GM19463 (cell line): ENCODE measurements around the gene PGAP1.

Experiments
- ATAC-seq: cut with Tn5 transposase; IDR thresholded peaks from one replicate; pipeline ENCODE4 v1.9.1; 2021; ENCODE audit warnings: mild to moderate bottlenecking, moderate library complexity; ENCODE audit not compliant: unreplicated experiment

The PGAP1 gene, protein sequence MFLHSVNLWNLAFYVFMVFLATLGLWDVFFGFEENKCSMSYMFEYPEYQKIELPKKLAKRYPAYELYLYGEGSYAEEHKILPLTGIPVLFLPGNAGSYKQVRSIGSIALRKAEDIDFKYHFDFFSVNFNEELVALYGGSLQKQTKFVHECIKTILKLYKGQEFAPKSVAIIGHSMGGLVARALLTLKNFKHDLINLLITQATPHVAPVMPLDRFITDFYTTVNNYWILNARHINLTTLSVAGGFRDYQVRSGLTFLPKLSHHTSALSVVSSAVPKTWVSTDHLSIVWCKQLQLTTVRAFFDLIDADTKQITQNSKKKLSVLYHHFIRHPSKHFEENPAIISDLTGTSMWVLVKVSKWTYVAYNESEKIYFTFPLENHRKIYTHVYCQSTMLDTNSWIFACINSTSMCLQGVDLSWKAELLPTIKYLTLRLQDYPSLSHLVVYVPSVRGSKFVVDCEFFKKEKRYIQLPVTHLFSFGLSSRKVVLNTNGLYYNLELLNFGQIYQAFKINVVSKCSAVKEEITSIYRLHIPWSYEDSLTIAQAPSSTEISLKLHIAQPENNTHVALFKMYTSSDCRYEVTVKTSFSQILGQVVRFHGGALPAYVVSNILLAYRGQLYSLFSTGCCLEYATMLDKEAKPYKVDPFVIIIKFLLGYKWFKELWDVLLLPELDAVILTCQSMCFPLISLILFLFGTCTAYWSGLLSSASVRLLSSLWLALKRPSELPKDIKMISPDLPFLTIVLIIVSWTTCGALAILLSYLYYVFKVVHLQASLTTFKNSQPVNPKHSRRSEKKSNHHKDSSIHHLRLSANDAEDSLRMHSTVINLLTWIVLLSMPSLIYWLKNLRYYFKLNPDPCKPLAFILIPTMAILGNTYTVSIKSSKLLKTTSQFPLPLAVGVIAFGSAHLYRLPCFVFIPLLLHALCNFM

DNA sequence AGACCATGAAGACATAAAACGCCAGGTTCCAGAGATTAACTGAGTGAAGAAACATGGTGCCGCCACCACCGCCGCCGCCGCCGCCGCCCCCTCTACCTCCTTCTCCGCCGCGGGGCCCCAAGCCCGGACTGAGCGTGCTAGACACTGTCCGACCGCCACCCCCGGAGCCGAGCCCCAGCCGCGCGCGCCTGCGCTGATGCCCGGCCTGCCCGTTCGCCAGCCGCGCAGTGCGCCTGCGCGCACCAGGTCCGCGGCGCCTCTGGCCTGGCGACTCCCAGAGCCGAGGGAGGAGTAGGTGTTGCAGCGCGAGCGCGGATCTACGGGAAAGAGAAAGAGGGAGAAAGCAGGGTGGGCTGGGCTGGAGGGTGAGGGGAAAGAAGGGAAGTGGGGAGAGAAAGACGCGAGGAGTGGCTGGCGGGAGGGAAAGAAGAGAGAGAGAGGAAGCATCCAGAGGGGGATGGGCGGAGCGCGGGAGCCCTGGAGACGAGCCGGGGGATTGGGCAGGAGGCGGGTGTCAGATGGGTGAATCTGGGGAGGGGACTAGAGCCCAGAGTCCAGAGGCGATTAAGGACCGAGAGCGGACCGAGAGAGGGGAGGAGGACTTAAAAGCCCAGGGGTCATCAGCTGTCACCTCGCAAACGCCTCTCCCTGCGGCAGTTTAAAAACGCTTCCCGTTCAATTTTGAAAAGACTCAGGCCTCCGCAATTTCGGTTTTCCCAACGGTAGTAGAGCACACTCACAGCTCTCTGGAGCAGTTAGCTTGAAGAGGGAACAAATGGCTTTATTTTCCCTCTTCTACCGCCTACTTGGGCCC lies at the start of gene PGAP1:
Gene PGAP1 (minus strand): TSS at position 146 of the 814 bp plus-strand sequence. CDS start 91 bp downstream, at position 55.
- peak; percentile 89 for ATAC-seq

DNA sequence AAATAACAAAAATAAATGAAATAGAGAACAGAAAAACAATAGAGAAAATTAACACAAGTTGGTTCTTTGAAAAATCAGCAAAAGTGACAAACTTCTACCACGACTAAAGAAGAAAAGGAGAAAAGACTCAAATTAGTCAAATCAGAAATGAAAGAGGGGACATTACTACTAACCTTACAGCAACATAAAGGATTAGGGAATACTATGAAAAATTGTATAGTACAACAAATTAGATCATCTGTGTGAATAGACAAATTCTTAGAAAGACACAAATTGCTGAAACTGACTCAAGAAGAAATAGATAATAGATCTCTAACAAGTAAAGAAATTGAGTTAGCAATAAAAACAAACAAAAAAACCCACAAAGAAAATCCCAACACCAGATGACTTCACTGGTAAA lies 48.5 kb upstream of the PGAP1 start:
- ATAC-seq = no peak

DNA sequence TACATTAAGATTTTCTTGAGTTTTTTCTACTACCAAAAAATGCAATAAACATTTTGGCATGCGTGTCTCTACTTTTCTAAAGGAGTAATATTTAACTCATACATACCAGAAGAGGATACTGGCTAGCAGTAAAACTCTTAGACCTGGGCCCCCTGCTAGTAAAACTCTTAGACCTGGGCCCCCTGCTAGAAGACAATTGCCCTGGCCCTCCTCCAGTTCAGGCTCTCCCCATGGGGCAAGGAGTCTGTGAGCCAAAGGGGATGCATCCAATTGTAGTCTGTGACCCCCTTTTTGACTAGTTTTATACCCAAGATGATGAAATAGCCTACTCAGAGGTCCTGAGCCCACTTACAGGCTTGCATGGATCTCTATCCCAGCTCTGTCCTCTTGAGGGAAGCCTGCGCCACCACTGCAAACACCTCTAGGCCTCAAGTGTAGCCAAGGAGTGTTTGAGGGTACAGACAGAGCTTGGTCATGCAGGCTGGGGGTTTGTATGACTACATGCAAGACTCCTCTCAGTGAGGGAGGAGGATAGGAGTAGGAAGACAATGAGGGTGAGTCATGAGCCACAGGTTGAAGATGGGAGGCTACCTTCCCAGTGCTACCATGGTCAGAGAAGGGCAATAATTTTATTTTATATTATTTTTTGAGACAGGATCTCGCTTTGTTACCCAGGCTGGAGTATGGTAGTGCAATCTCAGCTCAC lies 45.2 kb upstream of the PGAP1 start:
- no peak for ATAC-seq

DNA sequence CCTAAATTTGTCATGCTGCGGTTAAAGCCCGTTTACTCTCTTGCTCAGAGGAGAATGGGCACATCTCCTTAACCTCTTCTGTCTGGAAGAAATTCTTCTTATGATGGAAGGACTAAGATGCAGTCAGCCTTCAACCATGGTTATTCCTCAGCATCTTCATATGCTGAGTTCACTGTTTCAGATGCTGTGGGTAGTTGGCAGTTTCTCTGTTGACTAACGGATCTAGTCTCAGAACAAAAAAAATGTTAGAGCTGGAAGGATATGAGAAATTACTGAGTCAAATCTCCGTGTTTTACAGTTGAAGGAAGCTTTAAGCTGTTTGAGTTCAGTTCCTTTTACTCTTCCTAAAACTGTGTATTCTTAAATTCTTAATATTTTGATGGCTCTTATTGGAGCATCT lies 43.6 kb upstream of the PGAP1 start:
- ATAC-seq = no peak

DNA sequence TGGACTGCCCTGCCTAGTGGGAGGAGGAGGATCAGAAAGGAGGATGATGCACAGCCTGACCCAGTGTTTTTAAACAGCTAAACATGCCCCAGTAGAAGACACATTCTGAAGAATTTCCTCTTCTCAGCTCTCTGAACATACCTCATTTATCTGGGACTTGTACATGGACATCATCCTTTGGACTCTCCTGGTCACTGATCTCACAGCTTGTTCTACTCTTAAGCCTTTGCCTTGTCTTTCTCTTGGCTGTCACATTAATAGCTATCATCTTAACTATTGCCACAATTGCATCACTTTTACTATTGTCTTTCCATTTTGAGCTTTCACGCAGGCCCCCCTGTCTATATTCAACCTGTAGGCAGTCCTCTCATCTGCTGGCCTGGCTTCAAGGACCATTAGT lies 42.0 kb upstream of the PGAP1 start:
- ATAC-seq = no peak

DNA sequence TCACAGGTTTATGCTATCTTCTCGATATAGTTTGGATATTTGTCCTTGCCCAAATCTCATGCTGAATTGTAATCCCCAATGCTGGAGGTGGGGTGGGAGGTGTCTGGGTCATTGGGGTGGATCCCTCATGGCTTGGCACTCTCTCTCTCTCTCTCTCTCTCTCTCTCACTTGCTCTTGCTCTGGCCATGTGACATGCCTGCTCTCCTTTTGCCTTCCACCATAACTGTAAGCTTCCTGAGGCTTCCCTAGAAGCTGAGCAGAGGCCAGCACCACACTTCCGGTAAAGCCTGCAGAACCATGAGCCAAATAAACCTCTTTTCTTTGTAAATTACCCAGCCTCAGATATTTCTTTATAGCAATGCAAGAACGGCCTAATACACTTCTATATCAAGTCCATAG lies 41.3 kb upstream of the PGAP1 start:
- ATAC-seq = no peak

DNA sequence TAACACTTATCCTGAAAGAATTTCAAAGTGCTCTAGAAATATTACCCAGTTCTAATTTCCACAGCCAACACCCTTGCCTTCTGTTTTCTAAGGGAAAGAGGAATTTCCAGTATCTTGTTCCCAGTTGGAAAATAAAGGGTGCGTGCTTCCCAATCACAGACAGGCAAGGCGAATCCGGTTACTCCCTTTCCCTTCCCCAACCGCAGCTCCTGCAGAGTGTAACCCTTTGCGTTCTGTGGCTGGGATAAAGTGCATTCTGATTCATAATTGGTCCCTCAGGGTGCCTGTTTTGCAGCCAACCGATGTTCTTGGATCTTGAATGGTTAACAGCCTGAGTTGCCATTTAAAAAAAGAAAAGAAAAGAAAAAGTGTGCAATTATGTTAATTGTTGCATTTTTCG lies 40.6 kb upstream of the PGAP1 start:
- ATAC-seq = no peak

DNA sequence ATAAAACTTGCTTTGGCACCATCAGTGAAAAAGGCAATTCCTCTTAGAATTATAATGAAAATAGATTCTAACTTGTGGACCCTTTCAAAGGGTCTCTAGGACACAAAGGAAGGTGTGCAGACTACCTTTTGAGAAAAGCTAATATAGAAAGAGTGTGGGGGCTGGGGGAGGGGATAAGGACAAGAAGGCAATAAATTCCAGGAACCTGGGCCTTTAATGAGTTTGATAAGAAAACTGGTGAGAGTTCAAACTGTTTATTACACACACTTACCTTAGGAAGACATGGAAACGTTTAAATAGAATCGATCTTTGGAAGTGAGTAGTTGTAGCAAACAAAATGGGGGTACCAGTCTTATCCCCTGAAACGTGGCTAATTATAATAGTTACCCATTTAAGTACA lies 39.6 kb upstream of the PGAP1 start:
- ATAC-seq = no peak

DNA sequence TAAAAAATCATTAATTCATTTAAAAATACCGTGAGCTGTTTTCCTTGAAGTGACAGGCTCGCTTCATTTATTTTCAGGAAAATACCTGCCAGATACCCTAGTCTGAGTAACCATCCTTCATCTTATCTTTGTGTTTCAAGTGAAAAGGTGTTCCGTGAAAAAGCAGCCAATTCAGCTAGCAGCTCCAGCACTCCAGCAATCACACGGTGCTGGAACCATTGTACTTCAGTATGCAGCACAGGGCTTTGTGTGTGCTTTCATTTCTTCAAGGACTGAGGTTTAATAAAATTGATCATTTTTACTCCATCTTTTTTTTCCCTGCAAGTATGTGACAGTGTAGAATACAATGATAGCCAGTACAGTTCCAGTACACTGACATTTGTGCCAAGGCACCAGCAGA lies 39.1 kb upstream of the PGAP1 start:
- no peak for ATAC-seq

DNA sequence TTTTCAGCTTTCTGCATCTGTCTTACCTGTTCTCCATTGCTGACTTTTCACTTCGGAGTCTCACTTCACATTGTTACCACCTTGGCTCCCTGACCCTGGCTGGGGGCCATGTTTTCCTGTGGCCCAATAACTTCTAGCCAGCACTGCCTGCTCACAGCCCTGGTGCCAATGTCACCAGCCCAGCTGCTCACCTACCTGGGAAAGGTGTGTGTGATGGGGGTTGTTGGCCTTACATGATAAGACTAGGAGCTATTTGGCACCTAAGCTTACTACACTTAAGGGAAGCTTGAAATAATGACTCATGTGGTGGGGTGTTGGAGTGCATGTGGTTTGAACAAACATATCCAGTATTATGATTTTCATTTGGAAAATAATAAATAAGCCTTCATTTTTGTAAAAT lies 37.5 kb upstream of the PGAP1 start:
- ATAC-seq = no peak

DNA sequence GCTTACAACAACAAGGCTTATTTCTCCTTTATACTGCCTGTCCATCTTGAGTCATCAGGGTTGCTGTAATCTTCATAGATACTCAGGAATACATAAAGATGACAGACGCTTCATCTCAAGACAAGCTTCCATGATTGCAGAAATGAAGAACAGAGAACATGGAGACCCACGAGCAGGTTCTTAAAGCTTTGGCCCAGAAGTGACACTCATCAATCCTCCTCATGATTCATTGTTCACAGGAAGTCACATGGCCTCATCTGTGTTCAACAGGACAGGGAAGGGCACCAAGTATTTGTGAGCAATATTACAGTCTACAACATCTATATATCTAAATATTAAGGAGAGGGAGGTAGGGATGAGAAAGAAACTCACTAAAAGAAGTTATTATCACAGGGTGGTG lies 36.5 kb upstream of the PGAP1 start:
- no peak for ATAC-seq

DNA sequence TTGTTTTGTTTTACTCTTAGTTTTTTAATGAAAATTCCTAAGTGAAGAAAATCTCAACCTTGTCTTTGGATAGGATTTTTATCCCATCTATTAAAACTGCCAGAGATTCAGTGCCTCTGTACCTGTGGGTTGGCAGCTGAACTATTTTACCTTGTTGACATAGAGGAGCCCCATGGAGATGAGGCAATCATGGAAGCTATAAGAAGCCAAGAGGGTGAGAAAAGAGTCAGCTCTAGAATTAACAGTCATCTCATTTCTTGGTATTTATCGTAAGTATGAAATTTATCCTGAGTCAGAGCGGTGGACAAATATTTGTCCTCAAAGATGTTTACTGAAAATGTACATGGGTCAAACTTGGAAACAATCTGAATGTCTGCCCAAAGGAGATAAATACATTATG lies 35.8 kb upstream of the PGAP1 start:
- ATAC-seq = no peak

DNA sequence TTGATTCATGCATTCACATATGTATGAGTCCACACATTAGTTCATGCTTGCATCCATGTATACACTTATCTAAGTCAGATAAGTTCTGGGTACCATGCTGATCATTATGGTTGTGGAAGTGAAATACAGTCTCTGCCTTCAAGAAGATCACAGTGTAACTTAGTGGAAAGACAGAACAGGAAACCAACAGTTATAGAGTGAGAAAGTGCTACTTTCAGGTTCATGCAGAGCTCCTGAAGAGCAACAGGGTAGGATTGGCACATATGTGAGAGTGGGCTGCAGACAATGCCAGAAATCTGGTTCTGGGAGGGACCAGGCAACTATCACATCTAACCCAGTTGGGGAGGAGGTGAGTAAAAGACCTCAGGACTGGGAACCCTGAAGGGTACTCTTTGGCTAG lies 35.4 kb upstream of the PGAP1 start:
- peak; percentile 93 for ATAC-seq

DNA sequence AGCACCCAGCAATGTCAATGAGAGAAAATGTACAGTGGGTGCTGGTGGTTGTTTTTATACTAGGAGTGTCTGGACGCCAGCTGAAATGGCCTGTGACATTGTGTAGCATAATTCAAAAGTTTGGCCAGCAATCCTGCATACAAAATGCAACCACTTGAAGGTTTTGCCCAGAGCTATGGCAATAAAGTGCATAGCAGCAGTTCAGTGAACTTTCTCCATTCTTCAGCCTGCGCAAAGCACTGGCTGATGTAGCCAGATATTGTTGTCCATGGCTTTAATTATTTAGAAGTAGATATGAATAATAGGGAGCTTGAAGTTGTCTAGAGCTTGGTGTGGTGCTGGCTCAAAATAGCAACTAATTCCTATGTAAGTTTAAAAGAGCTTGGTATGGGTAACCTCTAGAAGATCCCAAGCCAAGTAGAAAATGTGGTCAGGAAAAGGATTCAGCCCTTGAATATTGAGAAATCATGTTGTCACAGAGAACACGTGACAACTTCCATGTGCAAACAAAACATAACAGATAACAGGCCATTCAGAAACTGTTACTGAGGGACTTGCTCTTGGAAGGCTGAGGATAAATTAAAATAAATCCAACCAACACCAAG lies 33.3 kb upstream of the PGAP1 start:
- ATAC-seq = no peak

DNA sequence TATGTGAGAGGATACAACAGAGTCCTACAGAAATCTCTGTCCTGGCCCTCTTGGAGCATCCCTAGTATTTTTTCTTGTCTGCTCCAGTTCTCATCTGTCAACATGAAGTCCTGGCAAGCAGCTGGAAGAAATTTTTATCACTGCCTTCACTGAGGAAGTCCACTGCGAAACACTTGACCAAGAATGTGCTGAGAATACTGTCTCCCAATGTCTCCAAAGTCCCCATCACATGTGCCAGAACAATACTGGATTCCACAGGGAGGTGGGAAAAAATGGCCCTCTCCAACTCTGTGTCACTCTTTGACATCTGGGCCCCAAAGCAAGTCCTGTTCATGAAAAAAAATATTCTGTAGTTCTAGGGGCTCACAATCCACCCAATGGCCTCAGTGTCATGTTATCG lies 32.8 kb upstream of the PGAP1 start:
- ATAC-seq = no peak

DNA sequence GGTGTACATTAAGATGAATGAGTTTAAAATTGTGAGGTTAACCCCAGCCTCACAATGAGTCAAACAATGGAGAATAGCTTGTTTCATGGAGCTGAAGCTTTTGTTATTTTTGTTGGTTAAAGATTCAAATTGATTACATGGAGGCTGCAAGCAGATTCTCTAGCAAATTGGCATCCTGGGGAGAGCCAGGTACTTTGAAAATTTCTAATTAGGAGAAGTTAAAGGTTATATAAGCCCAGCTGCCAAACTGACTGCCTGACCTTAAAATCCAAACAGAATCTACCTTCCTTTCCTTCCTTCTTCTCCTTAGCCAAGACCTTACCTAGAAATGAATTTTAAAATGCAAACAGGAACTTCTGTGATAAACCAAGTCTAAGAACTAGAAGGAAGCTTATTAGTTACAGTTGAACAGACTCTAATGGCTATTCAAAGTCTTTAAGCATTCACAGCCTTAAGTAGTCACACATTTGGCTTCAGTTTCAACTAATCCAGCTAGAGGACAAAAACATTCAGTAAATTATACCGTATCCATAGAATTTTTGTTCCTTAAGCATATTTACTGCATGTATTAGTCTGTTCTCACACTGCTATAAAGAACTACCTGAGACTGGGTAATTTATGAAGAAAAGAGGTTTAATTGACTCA lies 31.5 kb upstream of the PGAP1 start:
- no peak for ATAC-seq

DNA sequence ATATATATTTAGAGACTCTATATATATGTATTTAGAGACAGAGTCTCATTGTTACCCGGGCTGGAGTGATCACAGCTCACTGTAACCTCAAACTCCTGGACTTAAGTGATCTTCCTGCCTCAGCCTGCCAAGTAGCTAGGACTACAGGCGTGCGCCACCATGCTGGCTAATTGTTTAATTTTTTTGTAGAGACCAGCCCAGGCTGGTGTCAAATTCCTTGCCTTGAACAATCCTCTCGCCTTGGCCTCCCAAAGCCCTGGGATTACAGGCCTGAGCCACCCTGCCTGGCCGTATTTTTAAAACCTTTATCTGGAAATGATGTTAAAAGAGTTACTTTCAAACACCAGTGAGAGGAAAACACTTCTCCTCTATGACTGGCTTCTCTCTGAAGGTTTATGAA lies 30.9 kb upstream of the PGAP1 start:
- ATAC-seq = no peak

DNA sequence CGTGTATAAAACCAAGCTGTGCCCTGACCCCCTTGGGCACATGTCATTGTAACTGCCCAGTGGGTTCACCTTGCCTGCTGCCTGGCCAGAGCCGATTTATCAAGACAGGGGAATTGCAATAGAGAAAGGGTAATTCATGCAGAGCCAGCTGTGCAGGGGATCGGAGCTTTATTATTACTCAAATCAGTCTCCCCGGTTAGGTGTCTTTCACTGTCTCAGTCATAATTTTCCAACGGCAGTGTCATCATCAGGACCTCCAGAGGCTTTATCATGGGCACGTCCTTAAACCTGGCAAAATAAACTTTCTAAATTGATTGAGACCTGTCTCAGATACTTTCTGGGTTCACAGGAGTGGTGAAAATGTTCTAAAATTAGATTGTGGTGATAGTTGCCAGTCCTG lies 29.6 kb upstream of the PGAP1 start:
- no peak for ATAC-seq

DNA sequence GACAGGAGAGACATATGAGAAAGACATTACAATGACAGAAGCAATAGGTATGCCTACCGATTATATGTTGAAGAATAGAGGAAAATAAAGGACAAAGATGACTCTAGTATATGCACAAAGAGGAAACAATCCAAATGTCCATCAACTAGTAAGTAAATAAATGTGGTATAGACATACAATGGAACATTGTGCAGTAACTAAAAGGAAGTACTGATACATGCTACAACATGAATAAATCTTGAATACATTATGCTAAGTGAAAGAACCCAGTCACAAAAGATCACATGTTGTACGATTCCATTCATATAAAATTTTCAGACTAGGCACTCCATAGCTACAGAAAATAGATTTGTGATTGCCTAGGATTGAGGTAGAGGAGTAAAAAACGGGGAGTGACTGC lies 28.5 kb upstream of the PGAP1 start:
- ATAC-seq = no peak

DNA sequence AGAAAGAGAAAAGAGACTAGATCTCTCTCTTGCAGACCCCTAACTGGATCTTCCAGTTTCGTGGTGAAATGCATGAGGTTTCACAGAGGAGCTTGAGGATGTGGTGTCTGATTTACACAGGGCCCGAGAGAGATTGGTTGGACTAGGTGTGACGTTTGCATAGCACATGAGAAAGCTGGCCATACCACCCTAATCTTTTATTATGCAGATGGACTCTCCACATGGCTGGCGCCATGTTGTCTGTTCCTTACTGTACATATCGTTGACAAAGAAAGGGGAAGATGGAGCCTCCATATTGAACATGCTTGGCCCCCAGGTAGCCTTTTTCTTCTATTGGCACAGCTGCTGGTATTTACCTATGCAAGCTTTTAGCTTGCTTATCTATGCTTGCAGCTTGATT lies 27.5 kb upstream of the PGAP1 start:
- no peak for ATAC-seq
